Measurements from ENCODE around the gene JMJD1C. TPM values are rescaled to one million over a fixed set of nuclear protein-coding genes. Genes with fewer than 3 reads are reported as not detected.
"Not testable (repeated sequence)": the region's sequence is repeated elsewhere in the genome, so short reads cannot be mapped to it uniquely, and the experiment has no call there.

The JMJD1C gene
- total and polyA plus RNA-seq, 12 donors: 36.0 to 124 (median 57.2) TPM

DNA sequence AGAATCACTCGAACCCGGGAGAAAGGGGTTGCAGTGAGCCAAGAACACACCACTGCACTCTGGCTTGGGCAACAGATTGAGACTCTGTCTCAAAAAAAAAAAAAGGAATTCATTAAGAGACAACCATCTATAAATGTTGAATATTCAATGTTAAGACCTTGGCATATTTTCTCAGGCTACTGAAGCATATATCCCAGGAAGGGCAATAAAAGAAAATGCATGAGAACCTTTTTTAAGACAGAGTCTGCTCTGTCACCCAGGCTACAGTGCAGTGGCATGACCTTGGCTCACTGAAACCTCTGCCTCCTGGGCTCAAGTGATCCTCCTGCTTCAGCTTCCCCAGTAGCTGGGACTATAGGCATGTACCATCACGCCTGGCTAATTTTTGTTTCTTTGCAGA lies 165.0 kb downstream of the JMJD1C start:
- DNase-seq: peak in 2 of 7 donors; percentile 19 to 27
- Histone ChIP-seq H3K27ac (no peak overlapping the region), H3K27me3 (no peaks in the 10 kb centered on the region), H3K9me3 (replicated peaks in 1 of 3) (no peaks in the 10 kb centered on the region), H3K4me3 (no peak overlapping the region), H3K4me1 (replicated peaks in 1 of 2) (peaks cover 9 to 19% of the 10 kb centered on the region in 2 donors), H3K36me3 (replicated peaks in 1 of 2) (no peaks in the 10 kb centered on the region)
- TF ChIP-seq POLR2A (IDR thresholded peaks at IDR 0.05): no peak
- TF ChIP-seq, protein P1, sequence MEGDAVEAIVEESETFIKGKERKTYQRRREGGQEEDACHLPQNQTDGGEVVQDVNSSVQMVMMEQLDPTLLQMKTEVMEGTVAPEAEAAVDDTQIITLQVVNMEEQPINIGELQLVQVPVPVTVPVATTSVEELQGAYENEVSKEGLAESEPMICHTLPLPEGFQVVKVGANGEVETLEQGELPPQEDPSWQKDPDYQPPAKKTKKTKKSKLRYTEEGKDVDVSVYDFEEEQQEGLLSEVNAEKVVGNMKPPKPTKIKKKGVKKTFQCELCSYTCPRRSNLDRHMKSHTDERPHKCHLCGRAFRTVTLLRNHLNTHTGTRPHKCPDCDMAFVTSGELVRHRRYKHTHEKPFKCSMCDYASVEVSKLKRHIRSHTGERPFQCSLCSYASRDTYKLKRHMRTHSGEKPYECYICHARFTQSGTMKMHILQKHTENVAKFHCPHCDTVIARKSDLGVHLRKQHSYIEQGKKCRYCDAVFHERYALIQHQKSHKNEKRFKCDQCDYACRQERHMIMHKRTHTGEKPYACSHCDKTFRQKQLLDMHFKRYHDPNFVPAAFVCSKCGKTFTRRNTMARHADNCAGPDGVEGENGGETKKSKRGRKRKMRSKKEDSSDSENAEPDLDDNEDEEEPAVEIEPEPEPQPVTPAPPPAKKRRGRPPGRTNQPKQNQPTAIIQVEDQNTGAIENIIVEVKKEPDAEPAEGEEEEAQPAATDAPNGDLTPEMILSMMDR (IDR thresholded peaks at IDR 0.05): no peak
- intact Hi-C loops (cut with DNase I): no loop called here
- WGBS, 4 donors: 80 to 90% (median 83%) methylated on average over 3 of the region's 3 CpGs

DNA sequence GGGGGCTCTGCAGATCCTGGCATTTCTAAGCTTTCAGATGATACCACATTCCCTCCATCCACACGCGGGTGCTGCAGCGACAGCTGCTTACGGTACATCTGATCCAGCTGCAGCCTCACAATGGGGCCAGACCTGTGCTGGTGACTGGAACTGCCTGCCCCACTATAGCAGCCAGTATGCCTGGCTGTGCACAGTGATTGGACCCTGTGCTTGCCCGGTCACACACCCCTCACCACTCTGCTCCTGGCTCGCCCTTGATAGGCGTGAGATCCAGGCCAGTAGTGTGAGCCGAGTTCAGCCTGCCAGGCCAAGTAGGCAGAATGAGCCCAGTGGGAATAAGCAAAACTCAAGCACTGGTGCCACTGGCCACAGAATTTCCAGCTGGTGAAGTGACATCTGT lies 167.8 kb downstream of the JMJD1C start:
- H3K9me3 ChIP-seq (replicated peaks in 1 of 3): no peaks in the 10 kb centered on the region

DNA sequence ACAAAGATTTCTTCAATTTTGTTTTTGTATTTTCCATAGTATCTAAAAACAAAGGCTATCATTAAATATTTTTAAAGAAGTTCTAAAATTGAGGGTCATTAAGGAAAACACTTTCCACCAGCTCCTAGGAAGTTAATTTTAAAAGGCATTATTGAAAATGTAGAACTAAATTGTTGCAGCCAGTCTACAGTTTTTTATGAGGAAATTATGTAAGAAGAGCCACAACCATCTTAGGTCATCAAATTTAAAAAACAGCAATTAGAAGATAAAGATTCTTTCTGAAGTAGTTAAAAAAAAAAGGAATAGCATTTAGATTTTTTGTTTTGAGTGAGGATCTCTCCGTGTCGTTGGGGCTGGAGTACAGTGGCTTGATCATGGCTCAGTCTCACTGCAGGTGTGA lies 171.0 kb downstream of the JMJD1C start:
- no peak overlapping the region for H3K4me3 ChIP-seq
- intact Hi-C loops (cut with DNase I): no loop called here
- TF ChIP-seq, protein P1 (IDR thresholded peaks at IDR 0.05): no peak
- no peak for TF ChIP-seq POLR2A (IDR thresholded peaks at IDR 0.05)
- no peak overlapping the region for H3K27ac ChIP-seq
- 61 to 77% (median 76%) methylated on average over 2 of the region's 2 CpGs for WGBS, 4 donors
- H3K36me3 ChIP-seq (replicated peaks in 1 of 2): no peaks in the 10 kb centered on the region
- H3K9me3 ChIP-seq (replicated peaks in 1 of 3): no peaks in the 10 kb centered on the region
- H3K27me3 ChIP-seq: no peaks in the 10 kb centered on the region
- no peak for DNase-seq
- peaks cover under 1 to 5% of the 10 kb centered on the region in 2 donors for H3K4me1 ChIP-seq (replicated peaks in 1 of 2)

More for the DNA sequence above, 167.8 kb downstream of the JMJD1C start:
- intact Hi-C loops (cut with DNase I): no loop called here
- TF ChIP-seq POLR2A (IDR thresholded peaks at IDR 0.05): no peak
- TF ChIP-seq, protein P1 (IDR thresholded peaks at IDR 0.05): no peak
- Histone ChIP-seq H3K4me3 (no peak overlapping the region), H3K36me3 (replicated peaks in 1 of 2) (no peaks in the 10 kb centered on the region), H3K27me3 (no peaks in the 10 kb centered on the region), H3K27ac (no peak overlapping the region), H3K4me1 (replicated peaks in 1 of 2) (peaks cover 9 to 19% of the 10 kb centered on the region in 2 donors)
- no peak for DNase-seq
- 88 to 97% (median 96%) methylated on average over 5 to 8 of the region's 8 CpGs for WGBS, 4 donors

DNA sequence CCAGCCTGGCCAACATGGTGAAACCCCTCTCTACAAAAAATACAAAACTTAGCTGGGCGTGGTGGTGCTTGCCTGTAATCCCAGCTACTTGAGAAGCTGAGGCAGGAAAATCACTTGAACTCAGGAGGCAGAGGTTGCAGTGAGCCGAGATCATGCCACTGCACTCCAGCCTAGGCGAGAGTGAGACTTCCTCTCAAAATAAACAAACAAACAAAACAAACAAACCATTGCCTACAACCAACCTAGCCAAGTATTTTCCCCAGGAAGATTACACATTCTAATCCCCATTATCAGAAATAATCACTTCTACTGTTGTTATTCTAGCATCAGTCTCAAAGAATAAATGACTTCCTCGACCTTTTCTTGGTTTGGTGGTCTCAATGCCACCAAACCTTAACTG lies 172.9 kb downstream of the JMJD1C start:
- intact Hi-C loops (cut with DNase I); H3K4me3 ChIP-seq; H3K9me3 ChIP-seq (replicated peaks in 1 of 3); DNase-seq; H3K27ac ChIP-seq; H3K4me1 ChIP-seq (replicated peaks in 1 of 2); H3K27me3 ChIP-seq; H3K36me3 ChIP-seq (replicated peaks in 1 of 2): not testable (repeated sequence)
- 88 to 93% (median 90%) methylated on average over 4 of the region's 4 CpGs for WGBS, 4 donors

DNA sequence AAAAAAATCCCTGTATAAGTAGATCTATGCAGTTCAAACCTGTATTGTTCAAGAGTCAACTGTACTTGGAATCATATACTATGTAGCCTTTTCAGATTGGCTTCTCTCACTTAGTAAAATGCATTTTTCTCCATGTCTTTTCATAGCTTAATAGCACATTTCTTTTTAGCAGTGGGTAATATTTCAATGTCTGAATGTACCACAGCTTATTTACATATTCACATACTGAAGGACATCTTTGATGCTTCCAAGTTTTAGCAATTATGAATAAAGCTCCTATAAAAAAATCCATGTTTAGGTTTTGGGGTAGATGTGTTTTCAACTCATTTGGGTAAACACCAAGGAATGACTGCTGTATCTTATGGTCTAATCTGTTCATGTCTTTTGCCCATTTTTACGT lies 177.6 kb downstream of the JMJD1C start:
- intact Hi-C loops (cut with DNase I): no loop called here
- WGBS, 4 donors: 94 to 100% (median 96%) methylated on average over 1 of the region's 1 CpG

More for the DNA sequence above, 177.6 kb downstream of the JMJD1C start:
- Histone ChIP-seq H3K27me3 (no peaks in the 10 kb centered on the region), H3K4me3 (no peak overlapping the region), H3K27ac (no peak overlapping the region), H3K9me3 (replicated peaks in 1 of 3) (no peaks in the 10 kb centered on the region), H3K36me3 (replicated peaks in 1 of 2) (no peaks in the 10 kb centered on the region), H3K4me1 (replicated peaks in 1 of 2) (peaks cover 0 to 3% of the 10 kb centered on the region in 2 donors)
- no peak for DNase-seq
- no peak for TF ChIP-seq POLR2A (IDR thresholded peaks at IDR 0.05)
- TF ChIP-seq, protein P1 (IDR thresholded peaks at IDR 0.05): no peak

Measured in adrenal gland (tissue), 12 donors.